ENCODE results near the gene ATXN1.

The ATXN1 gene

DNA sequence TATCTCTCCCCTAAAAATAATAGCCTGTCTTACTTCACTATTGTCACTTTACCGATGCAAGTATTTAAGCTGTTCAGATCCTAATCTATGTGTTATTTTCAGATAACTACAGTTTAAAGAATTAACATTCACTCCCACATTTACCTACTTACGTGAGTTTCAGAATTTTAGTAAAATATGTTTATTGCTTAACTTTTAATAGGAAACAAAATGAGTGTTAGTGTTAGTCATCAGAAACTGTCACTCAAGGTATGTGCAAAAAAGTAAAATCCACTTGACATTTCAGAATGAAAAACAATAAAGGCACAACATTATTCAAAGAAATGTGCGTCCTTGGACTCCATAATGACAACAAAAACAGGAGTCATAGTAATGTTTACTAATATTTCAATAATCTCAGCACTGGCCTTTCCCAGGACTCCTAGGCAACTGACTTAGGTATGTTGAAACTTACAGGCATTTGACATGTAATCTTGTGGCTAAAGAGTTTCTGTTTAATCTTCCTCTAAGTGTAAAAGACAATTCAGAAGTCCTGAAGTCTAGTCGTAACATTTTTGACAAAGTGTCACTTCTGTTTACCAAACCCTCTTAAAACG, 4.5 kb downstream of the ATXN1 start:
- DNase-seq (ENCODE audit: extremely low spot score), result no peak
- CTCF ChIA-PET, result interaction anchor here (0.6 to 1.4 kb wide), 3 partner anchors 44 to 459 kb away, joined by 4 to 7 read pairs (median 5); no protein-coding TSS in a partner anchor
- POLR2A ChIA-PET, result interaction anchor here (1.1 kb wide), 1 partner anchor 77 kb away, joined by 3 read pairs; no protein-coding TSS in a partner anchor
- no peak for TF ChIP-seq CTBP1 (IDR thresholded peaks at IDR 0.05; ENCODE audit: borderline replicate concordance)
- no peak for TF ChIP-seq ELF4 (IDR thresholded peaks at IDR 0.05)
- no peak for TF ChIP-seq NFRKB (IDR thresholded peaks at IDR 0.05)
- TF ChIP-seq, protein P1, sequence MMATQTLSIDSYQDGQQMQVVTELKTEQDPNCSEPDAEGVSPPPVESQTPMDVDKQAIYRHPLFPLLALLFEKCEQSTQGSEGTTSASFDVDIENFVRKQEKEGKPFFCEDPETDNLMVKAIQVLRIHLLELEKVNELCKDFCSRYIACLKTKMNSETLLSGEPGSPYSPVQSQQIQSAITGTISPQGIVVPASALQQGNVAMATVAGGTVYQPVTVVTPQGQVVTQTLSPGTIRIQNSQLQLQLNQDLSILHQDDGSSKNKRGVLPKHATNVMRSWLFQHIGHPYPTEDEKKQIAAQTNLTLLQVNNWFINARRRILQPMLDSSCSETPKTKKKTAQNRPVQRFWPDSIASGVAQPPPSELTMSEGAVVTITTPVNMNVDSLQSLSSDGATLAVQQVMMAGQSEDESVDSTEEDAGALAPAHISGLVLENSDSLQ (IDR thresholded peaks at IDR 0.05), result peak; percentile 91
- TF ChIP-seq BHLHE40 (IDR thresholded peaks at IDR 0.05; ENCODE audit: borderline replicate concordance), result no peak
- TF ChIP-seq LEF1 (IDR thresholded peaks at IDR 0.05; ENCODE audit: borderline replicate concordance), result no peak
- no peak for TF ChIP-seq ZNF384 (IDR thresholded peaks at IDR 0.05)

DNA sequence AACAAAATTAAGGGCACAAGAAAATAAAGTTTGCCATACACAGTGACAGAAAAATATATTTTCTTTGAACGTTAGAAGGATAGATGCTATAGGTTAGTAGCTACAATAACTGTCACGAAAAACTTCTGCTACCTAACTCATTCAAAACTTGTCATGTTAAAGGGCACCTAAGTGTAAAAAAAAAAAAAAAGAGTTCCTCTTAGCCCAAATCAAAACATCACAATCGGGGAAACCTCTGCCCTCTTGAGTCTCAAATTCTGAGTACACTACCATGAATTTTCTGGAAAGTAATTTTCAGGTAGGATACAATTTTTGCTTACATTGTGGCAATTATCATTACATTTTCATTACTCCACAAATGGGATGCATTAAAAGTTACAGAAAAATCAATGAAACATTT, 5.7 kb downstream of the ATXN1 start:
- CTCF ChIA-PET, result no interaction called here
- POLR2A ChIA-PET, result no interaction called here
- TF ChIP-seq ARNT (IDR thresholded peaks at IDR 0.05), result no peak
- TF ChIP-seq BHLHE40 (IDR thresholded peaks at IDR 0.05; ENCODE audit: borderline replicate concordance), result no peak
- TF ChIP-seq, protein P1 (IDR thresholded peaks at IDR 0.05), result peak; percentile 21; the same call in 1 of the 2 replicates
- TF ChIP-seq FOXM1 (IDR thresholded peaks at IDR 0.05; ENCODE audit: borderline replicate concordance), result no peak
- TF ChIP-seq ZNF384 (IDR thresholded peaks at IDR 0.05), result peak; percentile 86
- TF ChIP-seq SUZ12 (IDR thresholded peaks at IDR 0.05), result no peak
- TF ChIP-seq FOXA1 (IDR thresholded peaks at IDR 0.05), result no peak
- DNase-seq (ENCODE audit: extremely low spot score), result no peak

DNA sequence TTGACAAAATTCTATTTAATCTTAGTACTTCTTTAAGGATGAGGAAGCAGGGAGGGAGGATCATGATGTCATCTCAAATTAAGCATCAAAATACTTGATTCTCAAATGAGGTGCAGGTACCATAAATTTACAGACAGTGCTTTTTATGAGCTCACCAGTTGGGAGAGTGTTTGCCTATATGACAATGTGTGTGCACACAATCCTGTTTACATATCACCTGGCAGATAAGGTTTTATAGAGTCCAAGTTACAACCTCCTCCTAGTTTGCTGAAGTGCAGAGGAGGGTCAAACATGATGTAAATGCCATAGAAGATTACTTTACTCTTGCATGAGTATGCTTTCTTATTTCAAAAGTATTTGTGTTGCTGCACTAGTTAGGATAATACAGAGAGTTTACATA, 6.4 kb downstream of the ATXN1 start:
- POLR2A ChIA-PET, result interaction anchor here (1.1 to 2.5 kb wide), 2 partner anchors 8 to 29 kb away, joined by 4 to 8 read pairs; no protein-coding TSS in a partner anchor
- no peak for DNase-seq (ENCODE audit: extremely low spot score)
- CTCF ChIA-PET, result interaction anchor here (1.0 kb wide), 1 partner anchor 16 kb away, joined by 4 read pairs; no protein-coding TSS in a partner anchor

DNA sequence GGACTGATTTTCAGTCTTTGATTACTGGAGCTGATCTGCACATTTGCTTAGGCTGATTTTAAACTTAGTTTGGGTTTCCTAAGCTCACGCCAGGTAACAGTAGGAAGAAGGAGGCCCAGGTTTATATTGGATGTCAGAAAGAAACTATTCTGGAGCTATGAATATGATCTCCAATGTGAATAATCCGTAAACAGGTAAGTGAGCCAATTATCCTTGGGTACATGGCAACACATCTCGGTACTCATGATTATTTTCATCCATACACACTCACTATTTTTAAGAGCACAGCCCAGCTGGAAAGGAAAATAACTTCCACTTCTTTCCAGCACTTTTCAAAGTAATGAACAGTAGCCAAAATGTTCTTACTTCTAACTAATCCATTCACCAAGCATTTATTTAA, 7.0 kb downstream of the ATXN1 start:
- ChIA-PET CTCF (interaction anchor here (0.6 to 1.1 kb wide), 3 partner anchors 9 to 26 kb away, joined by 3 to 4 read pairs (median 3); no protein-coding TSS in a partner anchor), POLR2A (interaction anchor here (1.1 to 2.5 kb wide), 2 partner anchors 9 to 29 kb away, joined by 4 to 8 read pairs; no protein-coding TSS in a partner anchor)
- DNase-seq (ENCODE audit: extremely low spot score), result no peak
- TF ChIP-seq, protein P1 (IDR thresholded peaks at IDR 0.05), result no peak
- TF ChIP-seq FOXM1 (IDR thresholded peaks at IDR 0.05; ENCODE audit: borderline replicate concordance) (no peak), ZNF384 (IDR thresholded peaks at IDR 0.05) (no peak), L3MBTL2 (conservative IDR thresholded peaks at IDR 0.05) (no peak), LEF1 (IDR thresholded peaks at IDR 0.05; ENCODE audit: borderline replicate concordance) (no peak), SP1 (IDR thresholded peaks at IDR 0.05) (no peak), FOXK2 (IDR thresholded peaks at IDR 0.05) (no peak), CTBP1 (IDR thresholded peaks at IDR 0.05; ENCODE audit: borderline replicate concordance) (no peak), ELF4 (IDR thresholded peaks at IDR 0.05) (no peak)

More for the DNA sequence above, 6.4 kb downstream of the ATXN1 start:
- TF ChIP-seq TARDBP (IDR thresholded peaks at IDR 0.05), result no peak
- no peak for TF ChIP-seq NFRKB (IDR thresholded peaks at IDR 0.05)
- TF ChIP-seq FOXM1 (IDR thresholded peaks at IDR 0.05; ENCODE audit: borderline replicate concordance), result no peak
- no peak for TF ChIP-seq SP1 (IDR thresholded peaks at IDR 0.05)
- TF ChIP-seq LEF1 (IDR thresholded peaks at IDR 0.05; ENCODE audit: borderline replicate concordance), result no peak
- no peak for TF ChIP-seq HDGF (IDR thresholded peaks at IDR 0.05; ENCODE audit: borderline replicate concordance)
- no peak for TF ChIP-seq ELF4 (IDR thresholded peaks at IDR 0.05)
- peak; percentile 83; the same call in 1 of the 2 replicates for TF ChIP-seq FOXA1 (IDR thresholded peaks at IDR 0.05)
- TF ChIP-seq FOXK2 (IDR thresholded peaks at IDR 0.05), result no peak
- no peak for TF ChIP-seq L3MBTL2 (conservative IDR thresholded peaks at IDR 0.05)
- TF ChIP-seq BHLHE40 (IDR thresholded peaks at IDR 0.05; ENCODE audit: borderline replicate concordance), result no peak
- TF ChIP-seq, protein P1 (IDR thresholded peaks at IDR 0.05), result peak; percentile 79
- no peak for TF ChIP-seq SUZ12 (IDR thresholded peaks at IDR 0.05)
- no peak for TF ChIP-seq ZNF384 (IDR thresholded peaks at IDR 0.05)
- TF ChIP-seq CTBP1 (IDR thresholded peaks at IDR 0.05; ENCODE audit: borderline replicate concordance), result peak; percentile 93
- 0 out of 2 replicates have a peak, but pooled peaks have one; percentile 52 for TF ChIP-seq ARNT (IDR thresholded peaks at IDR 0.05)

- DNase-seq (ENCODE audit: extremely low spot score), result no peak
- CTCF ChIA-PET, result interaction anchor here (1.1 kb wide), 1 partner anchor 25 kb away, joined by 3 read pairs; no protein-coding TSS in a partner anchor
- no peak for TF ChIP-seq L3MBTL2 (conservative IDR thresholded peaks at IDR 0.05)
- no peak for TF ChIP-seq ZNF384 (IDR thresholded peaks at IDR 0.05)
- no peak for TF ChIP-seq SUZ12 (IDR thresholded peaks at IDR 0.05)
- TF ChIP-seq FOXA1 (IDR thresholded peaks at IDR 0.05), result no peak
- TF ChIP-seq CTBP1 (IDR thresholded peaks at IDR 0.05; ENCODE audit: borderline replicate concordance), result no peak
- TF ChIP-seq LEF1 (IDR thresholded peaks at IDR 0.05; ENCODE audit: borderline replicate concordance), result no peak
- TF ChIP-seq ELF4 (IDR thresholded peaks at IDR 0.05), result no peak
- POLR2A ChIA-PET, result interaction anchor here (0.6 to 2.5 kb wide), 3 partner anchors 10 to 39 kb away, joined by 3 to 8 read pairs (median 3); no protein-coding TSS in a partner anchor
Measured at GRCh38 chr6:16753341-16753740, 7.9 kb downstream of the ATXN1 start.

Data from HEK293T (cell line).